B cell (primary cell): ENCODE measurements around the gene CAMK2D.

Experiments used
- EZH2 ChIP-seq: IDR thresholded peaks from 2 replicates; pipeline ENCODE4 v1.6.1; 2012; ENCODE audit warnings: borderline replicate concordance, low read depth, mild to moderate bottlenecking, moderate library complexity, low read length; ENCODE audit not compliant: insufficient read depth, poor library complexity, severe bottlenecking
- TF ChIP-seq, protein P1 (sequence below): fragments of 200-600 bp; IDR thresholded peaks from one replicate; pipeline ENCODE4 v1.8.0; 2022; ENCODE audit warnings: antibody characterized with exemption, mild to moderate bottlenecking

- TF ChIP-seq, protein P1, sequence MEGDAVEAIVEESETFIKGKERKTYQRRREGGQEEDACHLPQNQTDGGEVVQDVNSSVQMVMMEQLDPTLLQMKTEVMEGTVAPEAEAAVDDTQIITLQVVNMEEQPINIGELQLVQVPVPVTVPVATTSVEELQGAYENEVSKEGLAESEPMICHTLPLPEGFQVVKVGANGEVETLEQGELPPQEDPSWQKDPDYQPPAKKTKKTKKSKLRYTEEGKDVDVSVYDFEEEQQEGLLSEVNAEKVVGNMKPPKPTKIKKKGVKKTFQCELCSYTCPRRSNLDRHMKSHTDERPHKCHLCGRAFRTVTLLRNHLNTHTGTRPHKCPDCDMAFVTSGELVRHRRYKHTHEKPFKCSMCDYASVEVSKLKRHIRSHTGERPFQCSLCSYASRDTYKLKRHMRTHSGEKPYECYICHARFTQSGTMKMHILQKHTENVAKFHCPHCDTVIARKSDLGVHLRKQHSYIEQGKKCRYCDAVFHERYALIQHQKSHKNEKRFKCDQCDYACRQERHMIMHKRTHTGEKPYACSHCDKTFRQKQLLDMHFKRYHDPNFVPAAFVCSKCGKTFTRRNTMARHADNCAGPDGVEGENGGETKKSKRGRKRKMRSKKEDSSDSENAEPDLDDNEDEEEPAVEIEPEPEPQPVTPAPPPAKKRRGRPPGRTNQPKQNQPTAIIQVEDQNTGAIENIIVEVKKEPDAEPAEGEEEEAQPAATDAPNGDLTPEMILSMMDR = no peak
- no peak for TF ChIP-seq EZH2
Measured at GRCh38 chr4:113406723-113407016, 354.9 kb downstream of the CAMK2D start.
